H1 (cell line): Measurements from ENCODE around the gene TOMM40. TPM values are rescaled to one million over a fixed set of nuclear protein-coding genes. Genes with fewer than 3 reads are reported as not detected.

Source experiments
- CHD7 ChIP-seq: fragments of 300-600 bp; sonication (generic); IDR thresholded peaks from 2 replicates; pipeline ENCODE4 v1.7.1; 2012; ENCODE audit warnings: low read length, moderate library complexity, mild to moderate bottlenecking, inconsistent platforms; ENCODE audit not compliant: insufficient replicate concordance
- HDAC2 ChIP-seq, 2 experiments: fragments of 300-600 bp in 1 of 2; sonication (generic) in 1 of 2; IDR thresholded peaks; 2 replicates each; pipeline ENCODE4 v1.6.1; 2011 to 2012; ENCODE audit warnings: low read depth in 2 of 2, low read length in 2 of 2, mild to moderate bottlenecking in 2 of 2, moderate library complexity in 2 of 2, borderline replicate concordance in 1 of 2, inconsistent platforms in 1 of 2
- RXRA ChIP-seq: IDR thresholded peaks from 2 replicates; pipeline ENCODE4 v1.6.1; 2011; ENCODE audit warnings: low read depth, mild to moderate bottlenecking, low read length, moderate library complexity; ENCODE audit not compliant: insufficient read depth
- SIN3A ChIP-seq, 2 experiments: IDR thresholded peaks in 1 of 2; conservative IDR thresholded peaks in 1 of 2; 2 replicates each; pipeline ENCODE4 v1.6.1; 2011 to 2012; ENCODE audit warnings: low read length in 2 of 2, improper control_type of control experiment in 1 of 2, low read depth in 1 of 2, mild to moderate bottlenecking in 1 of 2
- SP1 ChIP-seq: IDR thresholded peaks from 2 replicates; pipeline ENCODE4 v1.6.1; 2011; ENCODE audit warnings: low read depth, low read length
- SP4 ChIP-seq: IDR thresholded peaks from 2 replicates; pipeline ENCODE4 v1.6.1; 2012; ENCODE audit warnings: low read length, inconsistent platforms
- TAF7 ChIP-seq: optimal IDR thresholded peaks from 2 replicates; pipeline ENCODE3; 2011; ENCODE audit warnings: low read depth, mild to moderate bottlenecking, inconsistent platforms, low read length, moderate library complexity, borderline replicate concordance
- ZNF274 ChIP-seq: IDR thresholded peaks from 2 replicates; pipeline ENCODE4 v1.7.0; 2012; ENCODE audit warnings: low read length, borderline replicate concordance; ENCODE audit errors: extremely low read depth
- polyA plus RNA-seq, 7 experiments: library from polyadenylated mRNA; depleted of rRNA in 3 of 7; stranded (reverse) in 5 of 7; unstranded in 2 of 7; fragments of >200 nt in 5 of 7; fragments of 200-250 nt in 2 of 7; gene quantifications; 1 replicate in 5 of 7; 2 replicates in 1 of 7; 4 replicates in 1 of 7; pipeline versions ENCODE4 v1.2.1 to v1.2.3, GENCODE V29; 2011 to 2013; ENCODE audit warnings: missing spikeins in 2 of 7, mixed read lengths in 2 of 7
- total RNA-seq: library from RNA; stranded (reverse); fragmentation: NEBNext Ultra II Directional; extraction: Animal tissue kit (Norgen Biotek cat#: 25700); gene quantifications from 2 replicates; pipeline ENCODE4 v1.2.1, GENCODE V29; 2021

TOMM40 gene
- total and polyA plus RNA-seq, 2 of the 8 experiments (the other 6 are each of a cell fraction or from before 2014, with no cell fraction given) = 154 to 179 TPM

GRCh38 chr19:44903602-44904425 is 12.8 kb downstream of the TOMM40 start (continued):
- TF ChIP-seq CHD7 (no peak), HDAC2 (IDR thresholded peaks at IDR 0.05; ENCODE audit: borderline replicate concordance in 1 of 2, low read depth in 2 of 2, low read length in 2 of 2) (no peak), ZNF274 (no peak), TAF7 (peak; percentile 27), SP1 (no peak), RXRA (no peak), SIN3A (conservative IDR thresholded peaks at IDR 0.05 in 1 of 2, IDR thresholded peaks at IDR 0.05 in 1 of 2; ENCODE audit: low read depth in 1 of 2, low read length in 2 of 2) (peak in 1 of 2 experiments; percentile 53; a peak in 1 of 4 replicates), SP4 (no peak)
